GM23248 (cell line): ENCODE data around the gene AKIRIN2.

Experiments used
- EZH2 ChIP-seq: fragments of 200-600 bp; sonication (generic); IDR thresholded peaks from 2 replicates; pipeline ENCODE4 v1.6.1; 2018; ENCODE audit warnings: antibody characterized with exemption, mild to moderate bottlenecking; ENCODE audit not compliant: insufficient read depth, poor library complexity, severe bottlenecking
- EZH2phosphoT487 ChIP-seq: fragments of 200-600 bp; sonication (generic); IDR thresholded peaks from 2 replicates; pipeline ENCODE4 v1.6.1; 2018; ENCODE audit warnings: antibody characterized with exemption, moderate library complexity, mild to moderate bottlenecking, low read depth; ENCODE audit not compliant: insufficient read depth

DNA sequence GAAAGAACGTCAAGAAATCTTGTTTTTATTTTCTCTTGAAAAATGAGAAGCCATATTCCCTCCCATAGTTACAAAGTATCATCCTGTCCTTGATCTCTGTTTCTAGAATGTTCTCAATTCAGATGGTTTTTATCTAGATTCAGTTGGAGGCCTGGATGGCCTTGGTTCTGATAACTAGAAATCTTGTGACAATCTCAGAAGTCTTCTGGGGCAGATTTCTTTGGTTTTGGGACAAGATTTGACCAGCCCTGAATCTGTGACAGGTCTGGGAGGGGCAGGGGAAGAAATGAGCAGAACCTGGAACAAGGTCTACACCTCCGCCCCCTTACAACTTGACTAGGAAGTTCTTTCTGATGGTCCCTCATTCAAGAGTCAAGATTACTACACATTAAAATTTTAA is 41.4 kb upstream of the AKIRIN2 start:
- TF ChIP-seq EZH2 (no peak), EZH2phosphoT487 (no peak)
